Aorta (tissue), 5 donors: ENCODE results near the gene ABCA13. TPM values are rescaled to one million over a fixed set of nuclear protein-coding genes. Genes with fewer than 3 reads are reported as not detected.

Experiments used
- ATAC-seq: fragments of 200-7000 bp; cut with Tn5 transposase; one replicate; pipeline ENCODE4 v1.9.1; 2022; ENCODE audit warnings: moderate library complexity; ENCODE audit not compliant: low FRiP score
- DNase-seq, 2 donors: peaks; one replicate each; pipeline ENCODE4 v3.0.0-alpha.2; 2020
- H3K27ac ChIP-seq, 2 donors: one replicate each; pipeline ENCODE4 v1.5.1; 2013; ENCODE audit warnings: low read length in 2 of 2, mild to moderate bottlenecking in 2 of 2, moderate library complexity in 2 of 2, control low read depth in 1 of 2, inconsistent platforms in 1 of 2, low read depth in 1 of 2
- H3K27me3 ChIP-seq, 2 donors: one replicate each; pipeline ENCODE4 v1.6.1; 2013; ENCODE audit warnings: control low read depth in 1 of 2, low read length in 1 of 2, mild to moderate bottlenecking in 1 of 2, moderate library complexity in 1 of 2; ENCODE audit not compliant: insufficient read depth in 2 of 2, control insufficient read depth in 1 of 2
- H3K36me3 ChIP-seq, 2 donors: one replicate each; pipeline ENCODE4 v1.6.1; 2013; ENCODE audit warnings: control low read depth in 1 of 2, low read length in 1 of 2, mild to moderate bottlenecking in 1 of 2; ENCODE audit not compliant: insufficient read depth in 2 of 2, control insufficient read depth in 1 of 2
- H3K4me1 ChIP-seq, 2 donors: one replicate each; pipeline ENCODE4 v1.6.1; 2013; ENCODE audit warnings: low read length in 2 of 2, control low read depth in 1 of 2, mild to moderate bottlenecking in 1 of 2, moderate library complexity in 1 of 2; ENCODE audit not compliant: insufficient read depth in 2 of 2, control insufficient read depth in 1 of 2
- H3K4me3 ChIP-seq, 2 donors: one replicate each; pipeline ENCODE4 v1.5.1; 2013; ENCODE audit warnings: low read length in 2 of 2, control low read depth in 1 of 2, mild to moderate bottlenecking in 1 of 2
- H3K9me3 ChIP-seq: one replicate; pipeline ENCODE4 v1.6.1; 2013; ENCODE audit warnings: mild to moderate bottlenecking, low read length; ENCODE audit not compliant: control insufficient read depth
- WGBS, 2 donors: extraction: QIAGEN DNeasy Blood & Tissue Kit; methylation state at CpG; one replicate each; pipeline ENCODE4 v1.1.7; 2013; 5-methylcytosine and 5-hydroxymethylcytosine counted together
- intact Hi-C, 2 donors: fragments of 100-400 bp; cut with DNase I; formaldehyde crosslinking; loops; one replicate each; pipeline versions ENCODE4 v1.14.2 to v1.15.0; 2022
- polyA plus RNA-seq, 2 donors: library from polyadenylated mRNA; stranded (reverse); fragments of 200-250 nt; gene quantifications; one replicate each; pipeline ENCODE4 v1.2.3, GENCODE V29; 2013
- total RNA-seq, 2 donors: library from RNA; stranded (reverse); fragmentation: NEBNext Ultra II Directional; extraction: Animal tissue kit (Norgen Biotek cat#: 25700); gene quantifications; one replicate each; pipeline ENCODE4 v1.2.1, GENCODE V29; 2021
- donor health status: healthy with polysubstance abuse.
- donor health status: Bipolar disorder and iron deficiency.
- donor health status: DM: no; HTN: no; CAD: no.
- donor health status: DM: no; HTN: no; CAD: no.
- donor health status: DM: yes; HTN: yes; CAD: no.

Gene ABCA13
- total and polyA plus RNA-seq, 4 donors = 0.06 to 0.12 TPM; not detected in 2

- no peaks in the 10 kb centered on the region for H3K36me3 ChIP-seq
- no peaks in the 10 kb centered on the region for H3K9me3 ChIP-seq
- H3K4me3 ChIP-seq = no peak overlapping the region
- H3K27ac ChIP-seq = no peak overlapping the region
- DNase-seq (no peak), ATAC-seq (no peak)
- intact Hi-C loops = no loop called here
- H3K27me3 ChIP-seq = no peaks in the 10 kb centered on the region
- 76 to 85% methylated on average over 4 of the region's 4 CpGs for WGBS, 2 donors
- no peaks in the 10 kb centered on the region for H3K4me1 ChIP-seq
Measured at GRCh38 chr7:48307041-48307714, 135.9 kb downstream of the ABCA13 start.

- no peak for DNase-seq
- Histone ChIP-seq H3K4me1 (no peaks in the 10 kb centered on the region), H3K36me3 (no peaks in the 10 kb centered on the region), H3K27me3 (no peaks in the 10 kb centered on the region), H3K9me3 (no peaks in the 10 kb centered on the region), H3K27ac (no peak overlapping the region), H3K4me3 (no peak overlapping the region)
- 65 to 73% methylated on average over 12 of the region's 12 CpGs for WGBS, 2 donors
- ATAC-seq = no peak
- intact Hi-C loops = no loop called here
Measured at GRCh38 chr7:48309720-48310119, 138.5 kb downstream of the ABCA13 start.

GRCh38 chr7:48311464-48312100 lies 140.3 kb downstream of the ABCA13 start:
- H3K36me3 ChIP-seq = no peaks in the 10 kb centered on the region
- H3K4me1 ChIP-seq = no peaks in the 10 kb centered on the region
- H3K9me3 ChIP-seq = no peaks in the 10 kb centered on the region
- 80 to 81% methylated on average over 6 of the region's 6 CpGs for WGBS, 2 donors
- intact Hi-C loops = no loop called here
- no peak overlapping the region for H3K4me3 ChIP-seq
- ATAC-seq (no peak), DNase-seq (no peak)
- no peak overlapping the region for H3K27ac ChIP-seq
- H3K27me3 ChIP-seq = no peaks in the 10 kb centered on the region

- no peak for DNase-seq
- H3K4me1 ChIP-seq = no peaks in the 10 kb centered on the region
- intact Hi-C loops = no loop called here
- H3K9me3 ChIP-seq = no peaks in the 10 kb centered on the region
- no peaks in the 10 kb centered on the region for H3K36me3 ChIP-seq
- 71 to 78% methylated on average over 1 of the region's 1 CpG for WGBS, 2 donors
- no peaks in the 10 kb centered on the region for H3K27me3 ChIP-seq
- no peak overlapping the region for H3K27ac ChIP-seq
- H3K4me3 ChIP-seq = no peak overlapping the region
- no peak for ATAC-seq
Measured at GRCh38 chr7:48312151-48312550, 140.9 kb downstream of the ABCA13 start.

GRCh38 chr7:48316768-48317167 lies 145.5 kb downstream of the ABCA13 start:
- intact Hi-C loops = no loop called here
- Histone ChIP-seq H3K4me3 (no peak overlapping the region), H3K4me1 (no peaks in the 10 kb centered on the region), H3K27me3 (no peaks in the 10 kb centered on the region), H3K27ac (no peak overlapping the region), H3K36me3 (no peaks in the 10 kb centered on the region), H3K9me3 (no peaks in the 10 kb centered on the region)
- WGBS, 2 donors = 65 to 69% methylated on average over 3 of the region's 3 CpGs
- DNase-seq (no peak), ATAC-seq (no peak)

- 85 to 90% methylated on average over 3 of the region's 3 CpGs for WGBS, 2 donors
- H3K27me3 ChIP-seq = no peaks in the 10 kb centered on the region
- no peaks in the 10 kb centered on the region for H3K9me3 ChIP-seq
- no peaks in the 10 kb centered on the region for H3K4me1 ChIP-seq
- H3K27ac ChIP-seq = no peak overlapping the region
- H3K36me3 ChIP-seq = no peaks in the 10 kb centered on the region
- no peak for ATAC-seq
- H3K4me3 ChIP-seq = no peak overlapping the region
- intact Hi-C loops = no loop called here
- DNase-seq = no peak
Measured at GRCh38 chr7:48317360-48317759, 146.1 kb downstream of the ABCA13 start.

GRCh38 chr7:48321319-48322010 lies 150.2 kb downstream of the ABCA13 start:
- ATAC-seq (peak; percentile 50), DNase-seq (no peak)
- no peaks in the 10 kb centered on the region for H3K4me1 ChIP-seq
- WGBS, 2 donors = 86 to 91% methylated on average over 8 of the region's 8 CpGs
- intact Hi-C loops = no loop called here
- peaks cover 7% of the 10 kb centered on the region for H3K9me3 ChIP-seq
- H3K36me3 ChIP-seq = no peaks in the 10 kb centered on the region
- H3K4me3 ChIP-seq = no peak overlapping the region
- no peak overlapping the region for H3K27ac ChIP-seq
- H3K27me3 ChIP-seq = no peaks in the 10 kb centered on the region

- ATAC-seq (no peak), DNase-seq (no peak)
- Histone ChIP-seq H3K4me1 (no peaks in the 10 kb centered on the region), H3K36me3 (no peaks in the 10 kb centered on the region), H3K27ac (no peak overlapping the region), H3K4me3 (no peak overlapping the region), H3K27me3 (no peaks in the 10 kb centered on the region), H3K9me3 (no peaks in the 10 kb centered on the region)
- intact Hi-C loops = no loop called here
- 51 to 52% methylated on average over 5 of the region's 5 CpGs for WGBS, 2 donors
Measured at GRCh38 chr7:48337012-48337621, 165.9 kb downstream of the ABCA13 start.
